BJ (cell line): ENCODE results near the gene BHLHE40. TPM values are rescaled to one million over a fixed set of nuclear protein-coding genes. Genes with fewer than 3 reads are reported as not detected.
"Not testable (repeated sequence)": the region's sequence is repeated elsewhere in the genome, so short reads cannot be mapped to it uniquely, and the experiment has no call there.

Source experiments
- CTCF ChIA-PET: fragments of 350-600 bp; formaldehyde crosslinking; extraction: SDS; loops from one replicate; lab custom pipeline; 2021; ENCODE audit warnings: antibody characterized with exemption, inconsistent platforms; lab: Yijun Ruan, JAX
- POLR2A ChIA-PET: fragments of 300-600 bp; sonication (Branson Sonifier 250); formaldehyde crosslinking; extraction: SDS; loops from one replicate; lab custom pipeline; 2021; ENCODE audit warnings: antibody characterized with exemption; lab: Charles Lee
- DNase-seq: peaks from one replicate; pipeline ENCODE4 v3.0.0-alpha.2; 2011; ENCODE audit warnings: low read depth
- H3K27me3 ChIP-seq: 2 replicates; pipeline ENCODE4 v1.6.0; 2011; ENCODE audit warnings: low read length; ENCODE audit not compliant: control insufficient read depth, insufficient read depth
- H3K36me3 ChIP-seq: 2 replicates; pipeline ENCODE4 v1.5.1; 2011; ENCODE audit warnings: low read length; ENCODE audit not compliant: control insufficient read depth, insufficient read depth
- H3K4me3 ChIP-seq: 2 replicates; pipeline ENCODE4 v1.5.1; 2011; ENCODE audit warnings: low read depth, mild to moderate bottlenecking, control low read depth, low read length
- polyA plus RNA-seq: library from polyadenylated mRNA; depleted of rRNA; stranded (reverse); fragments of >200 nt; gene quantifications from 2 replicates; pipeline ENCODE4 v1.2.3, GENCODE V29; 2011
- TF ChIP-seq, protein P1 (sequence below): IDR thresholded peaks from 2 replicates; pipeline ENCODE4 v1.5.1; 2011; ENCODE audit warnings: low read depth, mild to moderate bottlenecking, control low read depth, inconsistent platforms, low read length, moderate library complexity; ENCODE audit not compliant: insufficient read depth

BHLHE40 gene
- polyA plus RNA-seq, 1 experiment, result 18.8 TPM

DNA sequence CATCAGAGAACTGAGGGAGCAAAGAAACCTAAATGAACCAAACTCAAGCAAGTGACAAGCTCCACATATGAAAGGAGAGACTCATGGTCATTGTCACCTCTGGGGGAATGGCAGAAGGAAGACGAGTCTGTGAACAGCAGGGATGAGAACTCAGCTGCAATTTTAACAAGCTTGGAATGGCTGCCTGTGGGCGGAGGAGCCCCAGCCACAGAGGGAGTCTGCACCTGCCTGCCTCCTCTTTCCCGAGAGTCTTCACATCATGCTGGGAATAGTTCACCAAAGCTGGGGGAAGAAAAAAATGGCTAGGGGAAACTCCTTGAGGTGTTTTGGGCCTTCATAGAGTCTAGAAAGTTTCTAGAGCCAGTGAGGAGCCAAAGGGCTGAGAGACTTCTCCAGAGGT lies 21.3 kb upstream of the BHLHE40 start:
- Histone ChIP-seq H3K4me3 (no peak overlapping the region), H3K36me3 (no peaks in the 10 kb centered on the region), H3K27me3 (peaks cover 3% of the 10 kb centered on the region; the same call in 1 of the 2 replicates)
- ChIA-PET CTCF (interaction anchor here (0.8 to 1.9 kb wide), 4 partner anchors 52 to 247 kb away, joined by 3 to 6 read pairs (median 4); no protein-coding TSS in a partner anchor), POLR2A (no interaction called here)
- DNase-seq, result no peak
- TF ChIP-seq, protein P1, sequence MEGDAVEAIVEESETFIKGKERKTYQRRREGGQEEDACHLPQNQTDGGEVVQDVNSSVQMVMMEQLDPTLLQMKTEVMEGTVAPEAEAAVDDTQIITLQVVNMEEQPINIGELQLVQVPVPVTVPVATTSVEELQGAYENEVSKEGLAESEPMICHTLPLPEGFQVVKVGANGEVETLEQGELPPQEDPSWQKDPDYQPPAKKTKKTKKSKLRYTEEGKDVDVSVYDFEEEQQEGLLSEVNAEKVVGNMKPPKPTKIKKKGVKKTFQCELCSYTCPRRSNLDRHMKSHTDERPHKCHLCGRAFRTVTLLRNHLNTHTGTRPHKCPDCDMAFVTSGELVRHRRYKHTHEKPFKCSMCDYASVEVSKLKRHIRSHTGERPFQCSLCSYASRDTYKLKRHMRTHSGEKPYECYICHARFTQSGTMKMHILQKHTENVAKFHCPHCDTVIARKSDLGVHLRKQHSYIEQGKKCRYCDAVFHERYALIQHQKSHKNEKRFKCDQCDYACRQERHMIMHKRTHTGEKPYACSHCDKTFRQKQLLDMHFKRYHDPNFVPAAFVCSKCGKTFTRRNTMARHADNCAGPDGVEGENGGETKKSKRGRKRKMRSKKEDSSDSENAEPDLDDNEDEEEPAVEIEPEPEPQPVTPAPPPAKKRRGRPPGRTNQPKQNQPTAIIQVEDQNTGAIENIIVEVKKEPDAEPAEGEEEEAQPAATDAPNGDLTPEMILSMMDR, result no peak

DNA sequence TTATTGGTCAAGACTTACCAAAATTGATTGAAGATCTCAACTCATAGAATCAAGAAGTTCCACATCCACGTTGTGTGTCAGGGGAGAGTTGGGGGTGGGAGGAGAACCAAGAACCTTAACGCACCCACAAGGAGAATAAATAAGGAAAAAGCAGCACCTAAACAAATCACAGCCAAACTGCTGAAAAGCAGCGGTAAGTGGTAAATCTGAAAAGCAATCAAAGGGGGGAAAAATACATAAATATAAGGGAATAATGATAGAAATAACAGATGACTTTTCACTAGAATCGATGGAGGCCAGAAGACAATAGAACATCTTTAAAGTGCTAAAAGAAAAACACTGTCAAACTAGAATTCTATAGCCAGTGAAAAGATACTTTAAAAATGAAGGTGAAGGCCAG lies 20.1 kb upstream of the BHLHE40 start:
- POLR2A ChIA-PET, result no interaction called here
- DNase-seq, result no peak
- CTCF ChIA-PET, result interaction anchor here (1.8 to 1.9 kb wide), 2 partner anchors 17 to 248 kb away, joined by 6 read pairs; no protein-coding TSS in a partner anchor
- H3K27me3 ChIP-seq, result peaks cover 3% of the 10 kb centered on the region; the same call in 1 of the 2 replicates
- TF ChIP-seq, protein P1, result no peak
- no peak overlapping the region for H3K4me3 ChIP-seq
- no peaks in the 10 kb centered on the region for H3K36me3 ChIP-seq

DNA sequence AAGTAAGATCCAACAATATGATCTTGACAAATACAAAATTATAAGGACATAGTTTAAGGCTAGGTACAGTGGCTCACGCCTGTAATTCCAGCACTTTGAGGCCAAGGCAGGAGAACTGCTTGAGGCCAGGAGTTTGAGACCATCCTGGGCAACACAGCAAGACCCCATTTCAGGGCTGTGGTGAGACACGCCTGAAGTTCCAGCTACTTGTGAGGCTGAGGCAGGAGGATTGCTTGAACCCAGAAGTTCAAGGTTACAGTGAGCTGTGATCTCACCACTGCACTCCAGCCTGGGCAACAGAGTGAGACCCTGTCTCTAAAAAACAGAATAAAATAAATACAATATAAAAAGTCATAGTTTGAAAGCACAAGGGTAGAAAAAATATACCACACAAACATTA lies 17.4 kb upstream of the BHLHE40 start:
- H3K36me3 ChIP-seq, DNase-seq, H3K4me3 ChIP-seq, H3K27me3 ChIP-seq, POLR2A ChIA-PET: not testable (repeated sequence)
- CTCF ChIA-PET, result interaction anchor here (0.6 kb wide), 1 partner anchor 14 kb away, joined by 3 read pairs; no protein-coding TSS in a partner anchor

DNA sequence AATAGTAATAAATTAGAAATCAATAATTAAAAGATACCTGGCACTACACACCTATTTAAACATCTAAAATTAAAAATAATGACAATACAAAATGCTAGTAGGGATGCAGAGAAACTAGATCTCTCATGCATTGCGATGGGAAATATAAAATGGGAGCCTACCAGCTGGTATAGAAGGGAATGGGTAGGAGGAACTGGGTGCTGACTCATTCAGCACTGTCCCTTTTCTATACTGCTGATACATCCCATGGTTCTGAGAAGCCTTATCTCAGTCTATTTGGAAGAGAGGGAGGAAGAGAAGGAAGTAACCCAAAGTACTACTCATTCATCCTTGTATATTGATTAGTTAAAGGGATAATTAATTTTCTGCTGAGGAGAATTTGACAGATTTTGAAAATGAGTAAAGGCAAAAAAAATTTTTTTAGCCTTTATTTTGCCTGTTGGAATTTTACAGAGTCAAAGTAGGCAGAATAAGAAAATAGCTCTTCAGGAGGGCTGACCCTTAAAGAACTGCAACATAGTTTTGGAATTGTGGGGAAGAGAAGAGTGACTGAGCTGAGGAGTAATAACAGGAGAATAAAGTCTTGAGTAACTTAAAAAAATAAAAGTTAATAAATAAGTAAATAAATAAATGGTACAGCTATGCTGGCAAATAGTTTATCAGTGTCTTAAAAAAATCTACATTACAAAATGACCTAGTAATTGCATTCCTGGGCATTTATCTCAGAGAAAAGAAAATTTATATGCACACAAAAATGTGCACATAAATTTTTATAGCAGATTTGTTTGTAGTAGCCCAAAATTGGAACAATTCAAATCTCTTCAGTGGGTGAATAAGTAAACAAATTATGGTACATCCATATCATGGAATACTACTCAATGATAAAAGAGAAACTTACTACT lies 15.3 kb upstream of the BHLHE40 start:
- POLR2A ChIA-PET, result interaction anchor here (1.0 kb wide), 1 partner anchor 15 kb away, joined by 3 read pairs; the partner anchor contains the start of gene BHLHE40

DNA sequence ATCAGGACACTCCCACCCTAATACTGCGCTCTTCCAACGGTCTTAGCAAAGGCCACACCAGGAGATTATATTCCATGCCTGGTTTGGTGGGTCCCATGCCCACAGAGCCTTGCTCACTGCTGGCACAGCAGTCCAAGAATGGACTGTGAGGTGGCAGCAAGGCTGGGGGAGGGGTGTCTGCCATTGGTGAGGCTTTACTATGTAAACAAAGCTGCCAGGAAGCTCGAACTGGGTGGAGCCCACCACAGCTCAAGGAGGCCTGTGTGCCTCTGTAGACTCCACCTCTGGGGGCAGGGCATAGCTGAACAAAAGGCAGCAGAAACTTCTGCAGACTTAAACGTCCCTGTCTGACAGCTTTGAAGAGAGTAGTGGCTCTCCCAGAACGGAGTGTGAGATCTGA lies 13.2 kb upstream of the BHLHE40 start:
- H3K36me3 ChIP-seq, CTCF ChIA-PET, DNase-seq, POLR2A ChIA-PET, H3K4me3 ChIP-seq, H3K27me3 ChIP-seq: not testable (repeated sequence)

More for the DNA sequence above, 15.3 kb upstream of the BHLHE40 start:
- CTCF ChIA-PET, result interaction anchor here (0.9 to 1.6 kb wide), 2 partner anchors 16 to 20 kb away, joined by 3 to 5 read pairs; partner anchors contain the start of gene BHLHE40
- H3K36me3 ChIP-seq, result no peaks in the 10 kb centered on the region
- TF ChIP-seq, protein P1, result no peak
- H3K4me3 ChIP-seq, result no peak overlapping the region
- no peak for DNase-seq
- H3K27me3 ChIP-seq, result no peaks in the 10 kb centered on the region

DNA sequence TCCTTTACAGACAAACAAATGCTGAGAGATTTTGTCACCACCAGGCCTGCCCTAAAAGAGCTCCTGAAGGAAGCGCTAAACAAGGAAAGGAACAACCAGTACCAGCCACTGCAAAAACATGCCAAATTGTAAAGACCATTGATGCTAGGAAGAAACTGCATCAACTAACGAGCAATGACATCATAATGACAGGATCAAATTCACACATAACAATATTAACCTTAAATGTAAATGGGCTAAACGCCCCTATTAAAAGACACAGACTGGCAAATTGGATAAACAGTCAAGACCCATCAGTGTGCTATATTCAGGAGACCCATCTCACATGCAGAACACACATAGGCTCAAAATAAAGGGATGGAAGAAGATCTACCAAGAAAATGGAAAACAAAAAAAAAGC lies 11.6 kb upstream of the BHLHE40 start:
- CTCF ChIA-PET, result not testable (repeated sequence)

DNA sequence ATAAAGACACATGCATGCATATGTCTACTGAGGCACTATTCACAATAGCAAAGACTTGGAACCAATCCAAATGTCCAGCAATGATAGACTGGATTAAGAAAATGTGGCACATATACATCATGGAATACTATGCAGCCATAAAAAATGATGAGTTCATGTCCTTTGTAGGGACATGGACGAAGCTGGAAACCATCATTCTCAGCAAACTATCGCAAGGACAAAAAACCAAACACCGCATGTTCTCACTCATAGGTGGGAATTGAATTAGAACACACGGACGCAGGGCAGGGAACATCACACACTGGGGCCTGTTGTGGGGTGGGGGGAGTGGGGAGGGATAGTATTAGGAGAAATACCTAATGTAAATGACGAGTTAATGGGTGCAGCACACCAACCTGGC lies 7.8 kb upstream of the BHLHE40 start:
- DNase-seq, H3K36me3 ChIP-seq, H3K4me3 ChIP-seq, POLR2A ChIA-PET, H3K27me3 ChIP-seq, CTCF ChIA-PET: not testable (repeated sequence)

More for the DNA sequence above, 11.6 kb upstream of the BHLHE40 start:
- POLR2A ChIA-PET, H3K27me3 ChIP-seq, DNase-seq, H3K4me3 ChIP-seq, H3K36me3 ChIP-seq: not testable (repeated sequence)
